GM18502 (cell line): ENCODE results near the gene KLHL10.
A peak's percentile ranks its signal among the peaks of the same experiment; 100 is the strongest.
"Not testable (repeated sequence)": the region's sequence is repeated elsewhere in the genome, so short reads cannot be mapped to it uniquely, and the experiment has no call there.

Experiments
- ATAC-seq: cut with Tn5 transposase; IDR thresholded peaks from one replicate; pipeline ENCODE4 v1.9.1; 2021; ENCODE audit warnings: mild to moderate bottlenecking; ENCODE audit not compliant: unreplicated experiment, poor library complexity

KLHL10 gene

DNA sequence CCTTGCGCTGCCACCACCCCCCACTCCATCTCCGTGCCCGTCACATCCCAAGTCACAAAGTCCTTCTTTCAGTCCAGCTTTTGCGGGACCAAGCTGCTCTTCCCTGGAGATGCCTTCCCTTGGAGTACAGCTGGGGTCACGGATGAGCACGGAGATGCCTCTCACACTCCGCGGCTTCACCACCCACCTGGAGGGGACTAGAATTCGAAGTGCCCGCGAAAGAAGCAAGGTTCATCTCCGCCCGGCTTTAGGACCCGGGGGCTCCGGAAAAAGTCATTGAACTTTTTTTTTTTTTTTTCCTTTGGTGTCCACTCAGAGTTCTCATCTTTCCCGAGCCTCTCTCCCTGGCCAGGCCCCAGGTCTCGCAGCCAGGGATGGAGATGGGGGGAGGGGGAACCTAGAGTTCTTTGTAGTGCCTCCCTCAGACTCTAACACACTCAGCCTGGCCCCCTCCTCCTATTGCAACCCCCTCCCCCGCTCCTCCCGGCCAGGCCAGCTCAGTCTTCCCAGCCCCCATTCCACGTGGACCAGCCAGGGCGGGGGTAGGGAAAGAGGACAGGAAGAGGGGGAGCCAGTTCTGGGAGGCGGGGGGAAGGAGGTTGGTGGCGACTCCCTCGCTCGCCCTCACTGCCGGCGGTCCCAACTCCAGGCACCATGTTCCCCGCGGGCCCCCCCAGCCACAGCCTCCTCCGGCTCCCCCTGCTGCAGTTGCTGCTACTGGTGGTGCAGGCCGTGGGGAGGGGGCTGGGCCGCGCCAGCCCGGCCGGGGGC lies 25.1 kb upstream of the KLHL10 start, which contains the start of gene FKBP10:
Gene FKBP10 (plus strand): TSS at position 624 of the 771 bp plus-strand sequence. CDS start 31 bp downstream, at position 655.
- no peak for ATAC-seq

GRCh38 chr17:41813152-41813680 lies 24.4 kb upstream of the KLHL10 start:
- ATAC-seq, result no peak

GRCh38 chr17:41813699-41814124 lies 23.9 kb upstream of the KLHL10 start:
- ATAC-seq, result no peak

GRCh38 chr17:41814195-41814594 lies 23.4 kb upstream of the KLHL10 start:
- ATAC-seq, result no peak

DNA sequence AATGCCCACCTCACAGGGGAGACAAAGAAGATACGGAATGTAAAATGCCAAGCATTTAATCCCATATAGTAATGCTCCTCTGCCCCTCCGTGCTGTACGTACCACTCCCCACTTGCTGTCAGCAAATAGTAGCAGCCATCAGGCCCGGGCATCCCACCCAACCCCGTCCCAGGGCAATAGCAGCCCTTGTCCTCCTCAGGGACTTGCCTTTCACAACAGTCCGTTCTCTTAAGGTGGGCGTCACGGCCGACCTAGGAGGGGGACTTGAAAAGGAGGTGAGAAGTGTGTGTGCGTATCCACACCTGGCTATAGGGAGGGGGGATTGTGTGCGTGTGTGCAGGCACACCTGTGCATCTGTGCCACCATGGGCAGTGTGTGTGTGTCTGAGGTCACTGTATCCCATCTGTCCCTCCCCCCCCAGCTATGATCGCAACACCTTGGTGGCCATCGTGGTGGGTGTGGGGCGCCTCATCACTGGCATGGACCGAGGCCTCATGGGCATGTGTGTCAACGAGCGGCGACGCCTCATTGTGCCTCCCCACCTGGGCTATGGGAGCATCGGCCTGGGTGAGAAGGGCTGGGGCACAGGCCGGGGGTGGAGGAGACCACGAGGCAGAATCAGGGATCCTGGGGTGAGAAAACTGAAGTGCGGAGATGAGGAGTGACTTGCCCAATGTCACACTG lies 20.8 kb upstream of the KLHL10 start:
- ATAC-seq, result no peak

DNA sequence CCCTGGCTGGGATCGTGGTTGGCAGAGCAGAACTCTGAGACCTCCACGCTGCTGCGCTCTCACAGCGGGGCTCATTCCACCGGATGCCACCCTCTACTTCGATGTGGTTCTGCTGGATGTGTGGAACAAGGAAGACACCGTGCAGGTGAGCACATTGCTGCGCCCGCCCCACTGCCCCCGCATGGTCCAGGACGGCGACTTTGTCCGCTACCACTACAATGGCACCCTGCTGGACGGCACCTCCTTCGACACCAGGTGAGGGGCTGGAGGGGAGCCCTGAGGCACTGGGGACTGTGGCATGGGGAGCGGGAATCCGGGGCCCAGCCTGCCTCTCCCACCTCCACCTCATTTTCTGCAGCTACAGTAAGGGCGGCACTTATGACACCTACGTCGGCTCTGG lies 19.6 kb upstream of the KLHL10 start:
- no peak for ATAC-seq

DNA sequence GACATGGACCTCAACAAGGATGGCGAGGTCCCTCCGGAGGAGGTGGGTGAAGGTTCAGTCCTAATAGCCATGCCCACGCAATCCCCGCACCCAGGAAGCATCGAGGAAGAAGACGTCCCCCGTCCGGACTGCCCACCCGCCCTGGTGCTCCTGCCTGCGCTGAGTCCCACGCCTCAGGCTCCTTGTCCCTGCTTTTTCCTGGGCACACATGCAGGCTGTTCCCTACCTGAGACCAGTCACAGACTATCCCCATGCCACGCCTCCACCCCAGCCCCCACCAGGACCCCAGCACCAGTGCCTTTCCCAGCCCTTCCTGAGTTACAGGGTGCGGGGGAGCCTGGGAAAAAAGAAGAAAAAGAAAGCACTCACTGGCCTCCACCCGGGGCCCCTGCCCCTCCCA lies 15.8 kb upstream of the KLHL10 start:
- no peak for ATAC-seq

DNA sequence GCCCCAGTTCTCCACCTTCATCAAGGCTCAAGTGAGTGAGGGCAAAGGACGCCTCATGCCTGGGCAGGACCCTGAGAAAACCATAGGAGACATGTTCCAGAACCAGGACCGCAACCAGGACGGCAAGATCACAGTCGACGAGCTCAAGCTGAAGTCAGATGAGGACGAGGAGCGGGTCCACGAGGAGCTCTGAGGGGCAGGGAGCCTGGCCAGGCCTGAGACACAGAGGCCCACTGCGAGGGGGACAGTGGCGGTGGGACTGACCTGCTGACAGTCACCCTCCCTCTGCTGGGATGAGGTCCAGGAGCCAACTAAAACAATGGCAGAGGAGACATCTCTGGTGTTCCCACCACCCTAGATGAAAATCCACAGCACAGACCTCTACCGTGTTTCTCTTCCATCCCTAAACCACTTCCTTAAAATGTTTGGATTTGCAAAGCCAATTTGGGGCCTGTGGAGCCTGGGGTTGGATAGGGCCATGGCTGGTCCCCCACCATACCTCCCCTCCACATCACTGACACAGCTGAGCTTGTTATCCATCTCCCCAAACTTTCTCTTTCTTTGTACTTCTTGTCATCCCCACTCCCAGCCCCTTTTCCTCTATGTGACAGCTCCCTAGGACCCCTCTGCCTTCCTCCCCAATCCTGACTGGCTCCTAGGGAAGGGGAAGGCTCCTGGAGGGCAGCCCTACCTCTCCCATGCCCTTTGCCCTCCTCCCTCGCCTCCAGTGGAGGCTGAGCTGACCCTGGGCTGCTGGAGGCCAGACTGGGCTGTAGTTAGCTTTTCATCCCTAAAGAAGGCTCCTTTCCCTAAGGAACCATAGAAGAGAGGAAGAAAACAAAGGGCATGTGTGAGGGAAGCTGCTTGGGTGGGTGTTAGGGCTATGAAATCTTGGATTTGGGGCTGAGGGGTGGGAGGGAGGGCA lies 15.1 kb upstream of the KLHL10 start:
- no peak for ATAC-seq

DNA sequence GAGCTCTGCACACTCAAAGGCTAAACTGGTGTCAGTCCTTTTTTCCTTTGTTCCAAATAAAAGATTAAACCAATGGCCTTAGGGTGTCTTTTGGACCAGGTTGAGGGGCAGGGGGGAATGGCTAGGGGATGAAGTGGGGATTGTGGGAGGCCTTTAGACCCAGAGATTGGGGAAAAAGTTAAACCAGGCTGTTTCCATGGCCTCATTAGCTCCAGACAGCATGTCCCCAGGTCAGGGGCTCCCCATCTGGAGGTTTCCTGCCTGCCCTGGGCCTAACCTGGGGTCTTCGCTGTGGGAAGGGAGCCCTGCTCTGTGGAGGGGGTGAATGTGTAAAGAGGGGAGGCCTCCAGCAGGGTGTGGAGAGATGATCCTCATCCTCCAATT lies 14.5 kb upstream of the KLHL10 start:
- no peak for ATAC-seq

DNA sequence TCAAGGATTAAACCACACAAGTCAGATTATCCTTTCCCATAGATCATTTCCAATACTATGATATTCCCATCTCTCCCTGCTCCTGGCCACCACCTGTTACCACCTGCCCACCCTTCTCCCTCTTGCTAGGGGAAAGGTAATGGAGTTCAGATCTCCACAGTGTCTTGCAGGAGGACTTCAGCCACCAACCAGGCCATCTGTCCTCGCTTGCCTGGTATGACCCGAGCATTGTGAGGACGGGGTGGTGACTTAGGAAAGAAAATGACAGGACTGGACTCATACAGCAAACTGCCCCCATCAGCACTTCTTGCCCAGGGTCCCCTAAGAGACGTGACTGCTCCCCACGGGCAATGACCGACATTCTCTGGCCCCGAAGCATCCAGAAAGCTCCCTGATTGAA lies 14.0 kb upstream of the KLHL10 start:
- ATAC-seq, result no peak

DNA sequence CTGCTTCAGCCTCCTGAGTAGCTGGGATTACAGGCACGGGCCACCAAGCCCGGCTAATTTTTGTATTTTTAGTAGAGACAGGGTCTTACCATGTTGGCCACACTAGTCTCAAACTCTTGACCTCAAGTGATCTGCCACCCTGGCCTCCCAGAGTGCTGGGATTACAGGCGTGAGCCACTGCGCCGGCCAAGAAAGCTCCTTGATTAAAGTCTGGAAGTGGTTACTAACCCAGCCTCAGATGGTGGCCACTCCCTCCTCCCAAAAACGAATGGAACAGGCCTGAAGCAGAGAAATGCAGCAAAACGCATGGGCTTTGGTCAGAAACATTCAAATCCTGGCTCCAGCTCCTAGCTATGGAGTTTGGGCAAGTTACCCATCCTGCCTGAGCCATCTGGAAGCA lies 13.5 kb upstream of the KLHL10 start:
- ATAC-seq, result no peak

DNA sequence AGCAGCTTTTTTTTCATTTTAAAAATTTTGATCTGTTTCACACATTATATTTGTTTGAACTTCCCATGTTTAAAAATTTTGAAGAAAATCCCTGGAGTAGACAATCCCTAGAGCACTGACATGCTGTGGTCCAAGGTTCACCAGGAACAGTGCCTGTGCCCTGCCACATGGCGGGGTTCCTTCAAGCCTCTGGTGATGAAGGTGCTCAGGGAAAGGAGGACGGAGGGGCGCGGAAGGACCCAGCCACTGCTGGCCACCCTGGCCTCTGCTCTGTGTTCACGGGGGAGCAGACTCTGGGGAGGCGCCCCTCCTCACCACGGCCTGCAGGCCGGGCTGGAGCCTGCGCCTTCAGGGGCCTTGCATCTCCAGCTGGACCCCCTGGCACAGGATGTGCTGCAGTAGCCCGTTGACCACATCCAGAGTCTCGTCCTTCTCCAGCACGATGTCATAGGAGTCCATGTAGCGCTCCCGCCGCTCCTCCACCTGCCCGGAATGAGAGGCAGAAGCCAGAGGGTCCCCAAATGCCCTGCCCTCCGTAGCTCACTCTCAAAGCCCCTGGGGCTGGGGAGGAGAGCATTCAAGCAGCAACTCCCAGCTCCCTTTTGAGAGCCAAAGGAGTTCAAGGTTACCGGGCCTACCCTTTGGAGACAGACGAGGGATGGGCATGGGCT lies 12.3 kb upstream of the KLHL10 start:
- no peak for ATAC-seq

- ATAC-seq, result not testable (repeated sequence)
Measured at GRCh38 chr17:41829961-41830360, 7.7 kb upstream of the KLHL10 start.

DNA sequence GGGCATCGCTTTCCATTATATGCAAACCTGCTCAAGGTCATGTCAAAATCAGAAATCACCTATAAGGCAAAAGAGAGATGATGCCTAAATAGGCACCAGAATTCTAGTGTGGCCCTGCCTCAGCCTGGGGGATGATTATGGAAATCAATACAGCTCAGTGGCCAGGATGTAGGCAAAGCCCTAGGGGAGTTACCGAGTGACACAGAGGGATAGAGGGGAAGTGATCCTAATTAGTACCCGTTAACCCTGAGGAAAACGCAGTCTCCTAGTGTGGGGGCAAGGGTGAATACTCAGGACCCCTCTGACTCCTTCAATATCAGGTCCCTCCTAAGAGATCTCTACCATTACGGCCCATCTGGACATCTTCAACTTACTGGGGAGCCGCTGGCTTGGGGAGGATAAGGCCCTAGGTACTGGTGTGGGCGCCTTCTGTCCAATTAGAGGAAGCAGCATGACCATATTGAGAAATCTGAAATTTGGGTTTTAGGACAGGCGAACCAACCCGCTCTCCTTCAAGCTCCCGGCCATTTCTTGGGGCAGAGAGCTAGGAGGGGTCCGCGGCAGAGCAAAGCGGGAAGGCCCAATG lies 2.3 kb upstream of the KLHL10 start:
- peak; percentile 25 for ATAC-seq

- ATAC-seq, result peak; percentile 56
Measured at GRCh38 chr17:41835800-41836549, 1.6 kb upstream of the KLHL10 start, which contains the start of gene NT5C3B. NT5C3B (minus strand) TSS chr17:41836232; CDS start chr17:41836193, 39 bp downstream.

- no peak for ATAC-seq
Measured at GRCh38 chr17:41836550-41837196, 952 bp upstream of the KLHL10 start.

- ATAC-seq, result not testable (repeated sequence)
Measured at GRCh38 chr17:41839448-41839847, 1.8 kb downstream of the KLHL10 start.

GRCh38 chr17:41840781-41841180 lies 3.2 kb downstream of the KLHL10 start:
- ATAC-seq, result not testable (repeated sequence)
